RWPE1 (cell line): ENCODE measurements around the gene PDE1C.

Source experiments
- CTCF ChIA-PET: fragments of 350-600 bp; sonication (Branson Sonifier 250); formaldehyde crosslinking; extraction: SDS; loops from one replicate; lab custom pipeline; 2021; lab: Yijun Ruan, JAX
- POLR2A ChIA-PET: fragments of 400-600 bp; formaldehyde crosslinking; extraction: SDS; loops from one replicate; lab custom pipeline; 2020; ENCODE audit warnings: antibody characterized with exemption; ENCODE audit not compliant: low non-redundant PET; lab: Yijun Ruan, JAX
- DNase-seq: peaks from one replicate; pipeline ENCODE4 v3.0.0; 2012; ENCODE audit warnings: low spot score
- H3K27ac ChIP-seq: fragments of 450-650 bp; 2 replicates; pipeline ENCODE4 v1.5.1; 2017
- TF ChIP-seq, protein P1 (sequence below): fragments of 450-650 bp; conservative IDR thresholded peaks from 2 replicates; pipeline ENCODE4 v1.5.1; 2017; ENCODE audit warnings: low read depth, mild to moderate bottlenecking

Gene PDE1C

DNA sequence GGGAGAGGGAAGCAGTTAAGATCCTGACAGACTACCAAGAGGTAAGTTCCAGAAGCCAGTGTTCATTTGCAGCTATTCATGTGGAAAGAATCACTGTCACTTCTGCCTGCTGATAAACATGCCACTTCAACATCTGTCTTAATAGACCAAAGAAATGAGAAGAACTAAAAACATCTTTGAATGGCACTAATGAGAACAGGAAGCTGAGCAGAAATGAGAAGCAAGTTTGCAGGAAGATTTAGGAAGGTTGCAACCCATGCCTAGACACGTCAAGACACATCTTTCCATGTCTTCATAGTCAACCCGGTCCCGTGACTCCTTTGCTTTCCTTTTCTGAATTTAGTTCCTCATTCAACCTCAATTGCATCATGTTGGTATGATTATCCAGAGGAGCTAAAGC is 180.0 kb downstream of the PDE1C start:
- TF ChIP-seq, protein P1, sequence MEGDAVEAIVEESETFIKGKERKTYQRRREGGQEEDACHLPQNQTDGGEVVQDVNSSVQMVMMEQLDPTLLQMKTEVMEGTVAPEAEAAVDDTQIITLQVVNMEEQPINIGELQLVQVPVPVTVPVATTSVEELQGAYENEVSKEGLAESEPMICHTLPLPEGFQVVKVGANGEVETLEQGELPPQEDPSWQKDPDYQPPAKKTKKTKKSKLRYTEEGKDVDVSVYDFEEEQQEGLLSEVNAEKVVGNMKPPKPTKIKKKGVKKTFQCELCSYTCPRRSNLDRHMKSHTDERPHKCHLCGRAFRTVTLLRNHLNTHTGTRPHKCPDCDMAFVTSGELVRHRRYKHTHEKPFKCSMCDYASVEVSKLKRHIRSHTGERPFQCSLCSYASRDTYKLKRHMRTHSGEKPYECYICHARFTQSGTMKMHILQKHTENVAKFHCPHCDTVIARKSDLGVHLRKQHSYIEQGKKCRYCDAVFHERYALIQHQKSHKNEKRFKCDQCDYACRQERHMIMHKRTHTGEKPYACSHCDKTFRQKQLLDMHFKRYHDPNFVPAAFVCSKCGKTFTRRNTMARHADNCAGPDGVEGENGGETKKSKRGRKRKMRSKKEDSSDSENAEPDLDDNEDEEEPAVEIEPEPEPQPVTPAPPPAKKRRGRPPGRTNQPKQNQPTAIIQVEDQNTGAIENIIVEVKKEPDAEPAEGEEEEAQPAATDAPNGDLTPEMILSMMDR = no peak
- DNase-seq = peak; percentile 44
- no peak overlapping the region for H3K27ac ChIP-seq
- POLR2A ChIA-PET = no interaction called here
- CTCF ChIA-PET = no interaction called here

DNA sequence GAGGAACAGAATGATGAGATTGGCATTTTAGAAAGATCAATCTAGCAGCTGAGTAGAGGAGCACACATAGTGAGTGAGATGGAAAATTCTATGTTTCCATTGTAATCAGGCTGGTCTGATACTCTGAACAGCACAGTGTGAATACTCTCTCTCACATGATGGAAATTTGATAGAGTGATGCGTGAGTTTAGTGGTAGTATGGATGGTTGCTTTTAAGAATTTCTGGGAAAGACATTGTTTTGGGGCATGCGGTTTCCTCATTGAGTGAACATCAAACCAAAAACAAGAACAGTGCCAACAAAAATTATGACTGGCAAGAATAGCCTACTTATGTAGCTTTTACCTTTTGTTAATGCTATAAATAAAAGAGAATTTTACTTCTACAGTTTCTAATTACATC is 183.2 kb downstream of the PDE1C start:
- DNase-seq = no peak
- TF ChIP-seq, protein P1 = no peak
- H3K27ac ChIP-seq = no peak overlapping the region
- CTCF ChIA-PET = no interaction called here
- POLR2A ChIA-PET = no interaction called here

DNA sequence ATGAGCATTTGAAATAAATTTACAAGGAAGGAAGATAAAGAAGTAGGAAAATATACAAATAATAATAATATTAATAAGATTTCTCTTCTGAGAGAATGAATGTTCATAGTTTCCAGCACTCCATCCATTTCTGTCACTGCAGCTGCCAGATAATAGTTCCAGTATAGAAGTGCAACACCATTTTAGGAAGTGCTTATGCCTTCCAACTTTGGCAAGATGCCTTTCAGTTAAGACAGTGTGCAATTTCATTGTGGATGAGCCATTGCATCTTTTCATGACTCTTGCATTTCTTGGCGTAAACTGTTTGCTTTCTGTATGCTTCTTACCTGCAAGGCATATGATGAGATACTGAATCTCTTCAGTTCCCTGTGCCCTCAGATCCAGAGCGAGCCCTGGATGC is 185.0 kb downstream of the PDE1C start:
- no peak overlapping the region for H3K27ac ChIP-seq
- ChIA-PET CTCF (no interaction called here), POLR2A (no interaction called here)
- TF ChIP-seq, protein P1 = no peak
- DNase-seq = no peak

DNA sequence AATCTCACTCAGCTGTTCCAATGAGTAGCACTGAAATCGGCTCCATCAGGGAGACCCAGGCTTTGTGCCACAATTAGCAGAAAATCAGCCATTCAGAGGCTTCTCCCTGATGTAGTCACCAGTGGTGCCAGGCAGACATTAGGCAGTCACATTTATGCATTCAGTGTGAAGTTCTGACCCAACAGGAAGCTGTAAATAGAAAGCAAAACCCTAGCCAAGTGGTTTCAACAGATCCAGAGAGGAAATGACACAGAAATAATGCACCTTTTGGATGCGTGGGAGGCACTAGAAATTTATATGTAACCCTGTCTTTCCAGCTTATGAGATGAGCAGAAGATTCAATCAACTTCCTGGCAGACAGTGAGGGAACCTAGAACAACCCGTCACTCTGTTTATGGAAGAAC is 186.4 kb downstream of the PDE1C start:
- POLR2A ChIA-PET = no interaction called here
- peak; percentile 29 for DNase-seq
- no peak overlapping the region for H3K27ac ChIP-seq
- CTCF ChIA-PET = interaction anchor here (0.6 to 0.7 kb wide), 2 partner anchors 124 to 140 kb away, joined by 3 to 5 read pairs; no protein-coding TSS in a partner anchor
- TF ChIP-seq, protein P1 = no peak

DNA sequence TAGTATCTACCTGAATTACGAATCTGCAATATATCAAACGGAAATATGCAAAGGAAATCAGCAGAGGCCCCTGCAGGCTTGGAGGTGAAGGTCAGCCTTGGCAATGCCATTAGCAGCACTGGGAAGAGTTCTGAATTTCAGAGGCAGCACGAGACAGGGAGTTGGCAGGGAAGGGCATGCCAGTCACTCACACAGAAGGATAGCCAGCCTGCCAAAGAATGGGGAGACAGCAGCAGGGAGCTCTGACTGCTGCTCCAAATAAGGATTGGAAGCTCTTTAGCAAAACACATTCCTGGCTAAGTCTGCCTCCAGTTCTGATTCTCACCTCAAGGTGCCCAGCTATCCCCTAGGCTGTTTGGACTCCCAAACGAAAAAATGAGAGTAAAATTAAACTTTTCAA is 188.0 kb downstream of the PDE1C start:
- ChIA-PET POLR2A (no interaction called here), CTCF (no interaction called here)
- TF ChIP-seq, protein P1 = no peak
- DNase-seq = no peak
- H3K27ac ChIP-seq = no peak overlapping the region

DNA sequence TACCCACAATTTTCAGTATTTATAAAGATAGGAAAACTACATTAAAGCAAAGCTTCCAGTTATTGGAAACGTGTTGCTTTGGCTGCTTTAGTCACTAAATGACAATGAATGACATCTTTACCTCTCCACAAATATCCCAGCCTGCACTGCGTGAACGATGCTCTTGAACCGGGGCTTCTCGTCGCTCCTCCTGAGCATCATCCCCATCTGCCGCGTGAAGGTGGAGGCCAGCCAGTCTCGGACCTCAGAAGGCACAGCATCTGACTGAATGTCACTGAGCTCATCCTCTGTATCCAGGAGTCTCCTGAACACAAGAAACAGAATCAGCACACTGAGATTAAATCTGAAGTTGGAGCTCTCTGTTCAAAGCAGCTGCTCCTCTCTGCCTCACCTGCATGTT is 191.3 kb downstream of the PDE1C start:
- no peak overlapping the region for H3K27ac ChIP-seq
- TF ChIP-seq, protein P1 = no peak
- ChIA-PET CTCF (interaction anchor here (1.0 kb wide), 1 partner anchor 59 kb away, joined by 4 read pairs; no protein-coding TSS in a partner anchor), POLR2A (no interaction called here)
- no peak for DNase-seq
